ENCODE measurements around the gene PIP5K1C.
"Not testable (repeated sequence)": the region's sequence is repeated elsewhere in the genome, so short reads cannot be mapped to it uniquely, and the experiment has no call there.

The PIP5K1C gene

GRCh38 chr19:3585301-3586126, 114.8 kb downstream of the PIP5K1C start, which contains the start of gene GIPC3:
GIPC3 (plus strand) TSS chr19:3585478; CDS start chr19:3585598, 120 bp downstream.
- DNase-seq, result no peak

- DNase-seq, result not testable (repeated sequence)
Observed at GRCh38 chr19:3584036-3584802, 116.0 kb downstream of the PIP5K1C start.

GRCh38 chr19:3581792-3582191, 118.5 kb downstream of the PIP5K1C start:
- DNase-seq, result not testable (repeated sequence)
